Gastroesophageal sphincter (tissue), 4 donors: ENCODE measurements around the gene KIRREL3. TPM values are rescaled to one million over a fixed set of nuclear protein-coding genes. Genes with fewer than 3 reads are reported as not detected.

Experiments
- ATAC-seq: fragments of 150-250 bp; one replicate; pipeline ENCODE4 v1.9.1; 2016; ENCODE audit warnings: mild to moderate bottlenecking, moderate library complexity
- H3K27ac ChIP-seq, 4 donors: fragments of 200-600 bp; sonication (generic) in 3 of 4; 1 replicate in 3 of 4; 2 replicates in 1 of 4; pipeline ENCODE4 v1.5.1; 2016 to 2019
- H3K27me3 ChIP-seq: fragments of 200-600 bp; sonication (generic); one replicate; pipeline ENCODE4 v1.5.1; 2019
- H3K36me3 ChIP-seq, 2 donors: fragments of 200-600 bp; sonication (generic); one replicate each; pipeline ENCODE4 v1.5.1; 2019; ENCODE audit warnings: control low read depth in 1 of 2
- H3K4me1 ChIP-seq, 3 donors: fragments of 200-600 bp; sonication (generic); 1 replicate in 2 of 3; 2 replicates in 1 of 3; pipeline ENCODE4 v1.5.1; 2016 to 2019; ENCODE audit warnings: control low read depth in 2 of 3
- H3K4me3 ChIP-seq, 2 donors: fragments of 200-600 bp; sonication (generic); one replicate each; pipeline ENCODE4 v1.5.1; 2019; ENCODE audit warnings: mild to moderate bottlenecking in 1 of 2, moderate library complexity in 1 of 2
- H3K9me3 ChIP-seq, 3 donors: fragments of 200-600 bp; sonication (generic); one replicate each; pipeline ENCODE4 v1.5.1; 2017 to 2019; ENCODE audit warnings: control low read depth in 2 of 3
- EP300 ChIP-seq: sonication (generic); formaldehyde crosslinking; IDR thresholded peaks from one replicate; pipeline ENCODE4 v1.6.1; 2017; ENCODE audit warnings: antibody characterized with exemption, mild to moderate bottlenecking
- POLR2A ChIP-seq, 2 donors: fragments of 450-650 bp; IDR thresholded peaks; one replicate each; pipeline ENCODE4 v1.6.1; 2017; ENCODE audit warnings: antibody characterized with exemption in 2 of 2, mild to moderate bottlenecking in 2 of 2, moderate library complexity in 1 of 2
- POLR2AphosphoS5 ChIP-seq: sonication (generic); formaldehyde crosslinking; IDR thresholded peaks from one replicate; pipeline ENCODE4 v1.6.1; 2017; ENCODE audit warnings: antibody characterized with exemption
- WGBS, 2 donors: methylation state at CpG; one replicate each; pipeline ENCODE4 v1.1.5; 2018; ENCODE audit warnings: low coverage in 1 of 2; 5-methylcytosine and 5-hydroxymethylcytosine counted together
- total RNA-seq, 4 donors: library from RNA; depleted of rRNA; stranded (reverse); fragments of >200 nt; gene quantifications; one replicate each; pipeline ENCODE4 v1.1.0, GENCODE V29; 2016
- TF ChIP-seq, protein P1 (sequence below), 4 experiments: fragments of 200-600 bp in 2 of 4; fragments of 450-650 bp in 2 of 4; sonication (generic) in 1 of 4; IDR thresholded peaks; one replicate each; pipeline ENCODE4 v1.5.1; 2017 to 2019; ENCODE audit warnings: antibody characterized with exemption in 4 of 4, mild to moderate bottlenecking in 2 of 4, moderate library complexity in 2 of 4

KIRREL3 gene
- total RNA-seq, 4 donors from 2014 or later, result 0.54 to 3.9 (median 1.4) TPM

DNA sequence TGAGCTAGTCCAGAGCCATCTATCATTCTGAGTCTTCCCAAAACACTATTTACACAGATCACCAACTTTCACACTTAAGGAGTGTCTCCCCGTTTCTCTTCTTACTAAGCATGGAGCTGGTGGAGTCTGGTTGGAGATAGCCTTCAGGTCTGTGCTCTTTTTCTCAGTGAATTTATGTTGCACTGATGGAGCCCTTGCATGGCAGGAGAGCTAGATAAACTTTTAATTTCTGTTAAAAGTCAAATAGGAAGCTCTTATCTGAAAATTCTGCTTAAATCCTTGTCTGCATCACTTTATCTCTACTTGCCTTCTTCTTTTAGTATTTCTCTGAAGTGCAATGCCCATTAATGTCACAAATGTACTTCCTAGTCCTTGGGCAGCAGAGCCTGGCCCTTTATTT is 581.7 kb downstream of the KIRREL3 start:
- Histone ChIP-seq H3K27me3 (no peaks in the 10 kb centered on the region), H3K36me3 (peaks cover 0 to 13% of the 10 kb centered on the region in 2 donors), H3K27ac (peak overlapping the region in 2 of 4 donors; percentile 21 to 48), H3K4me1 (peaks cover 12 to 53% (median 26%) of the 10 kb centered on the region in 3 donors), H3K4me3 (no peak overlapping the region), H3K9me3 (no peaks in the 10 kb centered on the region)
- TF ChIP-seq POLR2A (IDR thresholded peaks at IDR 0.05), result no peak
- TF ChIP-seq POLR2AphosphoS5, result no peak
- TF ChIP-seq EP300, result no peak
- TF ChIP-seq, protein P1, sequence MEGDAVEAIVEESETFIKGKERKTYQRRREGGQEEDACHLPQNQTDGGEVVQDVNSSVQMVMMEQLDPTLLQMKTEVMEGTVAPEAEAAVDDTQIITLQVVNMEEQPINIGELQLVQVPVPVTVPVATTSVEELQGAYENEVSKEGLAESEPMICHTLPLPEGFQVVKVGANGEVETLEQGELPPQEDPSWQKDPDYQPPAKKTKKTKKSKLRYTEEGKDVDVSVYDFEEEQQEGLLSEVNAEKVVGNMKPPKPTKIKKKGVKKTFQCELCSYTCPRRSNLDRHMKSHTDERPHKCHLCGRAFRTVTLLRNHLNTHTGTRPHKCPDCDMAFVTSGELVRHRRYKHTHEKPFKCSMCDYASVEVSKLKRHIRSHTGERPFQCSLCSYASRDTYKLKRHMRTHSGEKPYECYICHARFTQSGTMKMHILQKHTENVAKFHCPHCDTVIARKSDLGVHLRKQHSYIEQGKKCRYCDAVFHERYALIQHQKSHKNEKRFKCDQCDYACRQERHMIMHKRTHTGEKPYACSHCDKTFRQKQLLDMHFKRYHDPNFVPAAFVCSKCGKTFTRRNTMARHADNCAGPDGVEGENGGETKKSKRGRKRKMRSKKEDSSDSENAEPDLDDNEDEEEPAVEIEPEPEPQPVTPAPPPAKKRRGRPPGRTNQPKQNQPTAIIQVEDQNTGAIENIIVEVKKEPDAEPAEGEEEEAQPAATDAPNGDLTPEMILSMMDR (IDR thresholded peaks at IDR 0.05), result no peak
- ATAC-seq, result no peak
- 0% methylated on average over 1 of the region's 1 CpG for WGBS, 2 donors

DNA sequence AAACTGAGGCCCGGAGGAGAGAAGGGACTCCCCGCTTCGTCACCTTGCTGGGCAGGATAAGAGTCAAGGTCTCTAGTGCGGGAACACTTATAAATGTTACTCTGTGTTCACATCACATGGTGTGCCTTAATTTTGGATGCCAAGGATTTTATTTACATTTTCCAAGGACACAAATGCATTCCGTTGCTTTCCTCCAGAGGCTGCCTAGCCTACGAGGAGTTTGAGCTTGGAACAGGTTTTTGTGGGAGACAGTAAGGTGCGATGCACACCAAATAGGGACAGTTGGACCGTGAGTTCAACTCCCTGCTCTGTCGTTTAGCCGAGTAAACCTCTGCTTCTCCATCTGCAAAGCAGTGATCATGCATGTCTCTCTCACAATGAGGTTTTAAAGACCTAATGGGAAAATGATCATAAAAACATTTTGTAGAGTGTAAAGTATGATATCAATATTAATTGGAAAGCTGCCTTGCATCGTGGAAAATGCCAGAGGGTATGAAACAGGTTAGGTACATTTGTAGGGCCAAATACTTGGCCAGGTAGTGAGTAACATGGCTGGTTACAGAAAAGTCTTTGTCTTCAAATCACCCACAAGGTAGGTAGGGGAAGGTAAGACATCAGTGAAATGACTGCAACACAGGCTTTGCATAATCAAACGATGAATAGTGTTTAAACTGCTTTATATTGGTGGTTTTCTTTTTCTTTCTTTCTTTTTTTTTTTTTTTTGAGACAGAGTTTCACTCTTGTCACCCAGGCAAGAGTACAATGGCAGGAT is 583.3 kb downstream of the KIRREL3 start:
- WGBS, 2 donors, result 35 to 46% methylated on average over 10 to 12 of the region's 12 CpGs
- peaks cover 0 to 18% of the 10 kb centered on the region in 2 donors for H3K36me3 ChIP-seq
- no peaks in the 10 kb centered on the region for H3K9me3 ChIP-seq
- peaks cover 12 to 65% (median 26%) of the 10 kb centered on the region in 3 donors for H3K4me1 ChIP-seq
- H3K27ac ChIP-seq, result peak overlapping the region; percentile 86 to 90 (median 88)
- H3K4me3 ChIP-seq, result peak overlapping the region; percentile 38 to 55
- no peaks in the 10 kb centered on the region for H3K27me3 ChIP-seq
- no peak for ATAC-seq
- TF ChIP-seq POLR2AphosphoS5 (no peak), POLR2A (IDR thresholded peaks at IDR 0.05) (no peak), EP300 (no peak)
- TF ChIP-seq, protein P1 (IDR thresholded peaks at IDR 0.05), result no peak

DNA sequence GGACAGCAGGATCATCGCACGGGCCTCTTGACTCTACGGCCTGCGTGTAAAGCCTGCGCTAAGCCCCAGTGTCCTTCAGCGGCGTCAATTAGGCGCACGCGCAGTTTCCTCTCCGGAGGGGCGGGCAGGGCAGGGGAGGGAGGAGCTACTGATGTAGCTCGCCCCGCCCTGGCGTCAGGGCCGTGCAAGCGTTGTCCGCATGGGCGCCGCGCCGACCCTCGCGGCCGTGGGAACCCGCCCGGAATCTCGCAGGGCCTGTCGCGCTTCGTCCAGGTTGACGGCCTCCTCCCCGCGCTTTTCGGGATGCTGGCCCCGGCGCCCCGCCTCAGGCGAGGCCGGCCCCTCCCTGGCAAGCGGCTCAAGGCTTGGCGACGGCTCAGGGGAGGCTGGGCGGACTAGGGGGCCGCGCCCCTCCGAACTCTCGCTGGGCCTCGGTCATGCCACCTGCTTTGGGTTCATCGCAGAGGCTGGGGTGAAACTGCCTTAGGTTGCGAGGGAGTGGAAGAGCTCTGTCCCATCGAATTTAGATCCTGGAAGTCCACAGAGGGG is 584.0 kb downstream of the KIRREL3 start:
- Histone ChIP-seq H3K27me3 (no peaks in the 10 kb centered on the region), H3K9me3 (no peaks in the 10 kb centered on the region), H3K4me3 (peak overlapping the region; percentile 38 to 55), H3K27ac (peak overlapping the region; percentile 86 to 90 (median 88)), H3K4me1 (peaks cover 12 to 68% (median 26%) of the 10 kb centered on the region in 3 donors), H3K36me3 (peaks cover 0 to 22% of the 10 kb centered on the region in 2 donors)
- 0% methylated on average over 1 of the region's 52 CpGs; no CpG with 5 or more reads in 1 of the 2 donors for WGBS, 2 donors
- TF ChIP-seq POLR2AphosphoS5 (peak; percentile 42), EP300 (no peak), POLR2A (IDR thresholded peaks at IDR 0.05) (peak in 1 of 2 donors; percentile 19)
- TF ChIP-seq, protein P1 (IDR thresholded peaks at IDR 0.05), result peak in 1 of 4 experiments; percentile 15
- ATAC-seq, result peak; percentile 86

DNA sequence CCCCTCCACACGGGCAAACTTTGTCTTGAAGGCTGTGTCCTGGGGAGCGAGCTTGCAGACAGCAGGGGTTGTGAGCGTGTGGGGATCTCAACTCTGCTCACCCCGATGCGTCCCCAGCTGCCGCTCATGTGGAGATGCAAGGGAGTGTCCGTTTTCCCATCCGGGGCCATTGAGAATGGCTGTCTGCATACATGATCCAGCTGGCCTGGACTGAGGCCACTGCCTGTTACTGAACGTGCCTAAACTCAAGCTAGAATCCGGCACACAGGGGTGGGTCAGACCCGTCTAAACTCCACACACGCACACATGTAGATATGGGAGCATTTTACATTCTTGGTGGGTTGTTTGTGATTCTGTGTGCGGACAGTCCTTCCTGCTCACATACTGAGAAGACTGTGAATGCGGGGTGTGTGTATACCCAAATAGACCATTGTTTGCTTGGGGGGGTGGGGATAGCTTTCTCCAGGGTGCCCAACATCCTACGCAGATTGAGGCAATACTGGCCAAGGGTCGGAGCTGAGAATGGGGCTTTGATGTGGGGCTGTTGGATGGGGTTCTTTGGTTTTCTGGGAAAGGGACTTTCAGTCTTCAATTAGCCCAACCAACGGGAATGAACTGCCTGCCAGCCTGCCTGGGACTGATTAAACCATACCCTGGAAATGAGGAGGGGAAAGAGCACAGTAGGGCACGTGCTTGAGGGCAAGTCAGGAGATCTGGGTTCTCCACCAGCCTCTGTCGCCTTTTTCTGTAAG is 584.7 kb downstream of the KIRREL3 start:
- Histone ChIP-seq H3K27me3 (no peaks in the 10 kb centered on the region), H3K4me3 (peak overlapping the region in 1 of 2 donors; percentile 55), H3K9me3 (no peaks in the 10 kb centered on the region), H3K4me1 (peaks cover 12 to 68% (median 26%) of the 10 kb centered on the region in 3 donors), H3K27ac (peak overlapping the region; percentile 86 to 90 (median 88)), H3K36me3 (peaks cover 0 to 27% of the 10 kb centered on the region in 2 donors)
- ATAC-seq, result peak; percentile 66
- TF ChIP-seq POLR2AphosphoS5 (peak; percentile 71), EP300 (no peak)
- WGBS, 2 donors, result 0 to 56% methylated on average over 2 to 12 of the region's 19 CpGs

DNA sequence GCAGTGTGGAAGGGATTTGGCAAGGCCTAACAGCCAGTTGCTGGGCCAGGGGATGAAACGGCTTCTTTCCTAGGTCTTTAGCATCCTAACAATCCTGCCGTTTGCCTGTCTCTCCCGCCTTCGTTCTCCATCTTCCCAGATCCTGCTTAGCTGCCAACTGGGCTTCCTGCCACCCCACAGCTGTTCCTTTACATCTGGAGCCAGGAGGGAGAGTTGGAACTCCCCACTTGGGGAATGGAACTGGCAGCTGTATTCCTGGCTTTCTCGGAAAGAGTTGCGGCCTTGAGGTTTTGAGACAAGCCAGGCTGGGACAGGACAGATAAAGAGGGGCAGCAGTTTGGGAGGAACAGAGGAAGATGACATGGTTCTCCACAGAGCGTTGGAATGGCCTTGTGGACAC is 585.4 kb downstream of the KIRREL3 start:
- Histone ChIP-seq H3K36me3 (peaks cover 0 to 30% of the 10 kb centered on the region in 2 donors), H3K9me3 (no peaks in the 10 kb centered on the region), H3K27ac (peak overlapping the region; percentile 86 to 90 (median 88)), H3K4me3 (peak overlapping the region in 1 of 2 donors; percentile 18), H3K27me3 (no peaks in the 10 kb centered on the region), H3K4me1 (peaks cover 12 to 75% (median 26%) of the 10 kb centered on the region in 3 donors)
- 26 to 27% methylated on average over 4 to 5 of the region's 7 CpGs for WGBS, 2 donors
- TF ChIP-seq POLR2A (IDR thresholded peaks at IDR 0.05) (no peak), POLR2AphosphoS5 (peak; percentile 96), EP300 (no peak)
- TF ChIP-seq, protein P1 (IDR thresholded peaks at IDR 0.05), result no peak
- peak; percentile 71 for ATAC-seq
